CD1c-positive myeloid dendritic cell (primary cell): ENCODE measurements around the gene PCDHB12.
"Not testable (repeated sequence)": the region's sequence is repeated elsewhere in the genome, so short reads cannot be mapped to it uniquely, and the experiment has no call there.

Source experiments
- DNase-seq: peaks from one replicate; pipeline ENCODE4 v3.0.0-alpha.2; 2016; ENCODE audit errors: extremely low spot score

The PCDHB12 gene

GRCh38 chr5:141210281-141210680 is 1.8 kb downstream of the PCDHB12 start:
- not testable (repeated sequence) for DNase-seq

- DNase-seq: not testable (repeated sequence)
Measured at GRCh38 chr5:141210849-141211248, 2.3 kb downstream of the PCDHB12 start.

GRCh38 chr5:141213656-141214339 is 5.3 kb downstream of the PCDHB12 start, which contains the start of gene PCDHB13:
PCDHB13 (plus strand) TSS chr5:141213919; CDS start chr5:141214124, 205 bp downstream.
- peak; percentile 2 for DNase-seq

GRCh38 chr5:141214583-141214982 is 6.1 kb downstream of the PCDHB12 start:
- DNase-seq: not testable (repeated sequence)

- DNase-seq: not testable (repeated sequence)
Measured at GRCh38 chr5:141215504-141215903, 7.0 kb downstream of the PCDHB12 start.

GRCh38 chr5:141216035-141216434 is 7.5 kb downstream of the PCDHB12 start:
- not testable (repeated sequence) for DNase-seq

GRCh38 chr5:141223112-141223783 is 14.7 kb downstream of the PCDHB12 start, which contains the start of gene PCDHB14:
PCDHB14 (plus strand) TSS chr5:141223343; CDS start chr5:141223506, 163 bp downstream.
- DNase-seq: no peak

- DNase-seq: not testable (repeated sequence)
Measured at GRCh38 chr5:141224844-141225243, 16.3 kb downstream of the PCDHB12 start.

- not testable (repeated sequence) for DNase-seq
Measured at GRCh38 chr5:141225421-141225820, 16.9 kb downstream of the PCDHB12 start.

- no peak for DNase-seq
Measured at GRCh38 chr5:141234109-141234667, 25.7 kb downstream of the PCDHB12 start.

- DNase-seq: not testable (repeated sequence)
Measured at GRCh38 chr5:141235922-141236321, 27.4 kb downstream of the PCDHB12 start.

GRCh38 chr5:141236516-141237313 is 28.2 kb downstream of the PCDHB12 start:
- DNase-seq: no peak

- no peak for DNase-seq
Measured at GRCh38 chr5:141241496-141241895, 33.0 kb downstream of the PCDHB12 start.

- DNase-seq: no peak
Measured at GRCh38 chr5:141245250-141245717, 36.8 kb downstream of the PCDHB12 start, which contains the start of gene PCDHB15. PCDHB15 (plus strand) TSS chr5:141245395; CDS start chr5:141245579, 184 bp downstream.

- not testable (repeated sequence) for DNase-seq
Measured at GRCh38 chr5:141246971-141247370, 38.5 kb downstream of the PCDHB12 start.

GRCh38 chr5:141247434-141247833 is 38.9 kb downstream of the PCDHB12 start:
- DNase-seq: not testable (repeated sequence)

GRCh38 chr5:141250576-141250975 is 42.1 kb downstream of the PCDHB12 start:
- DNase-seq: no peak

- no peak for DNase-seq
Measured at GRCh38 chr5:141258464-141258863, 49.9 kb downstream of the PCDHB12 start.

- DNase-seq: no peak
Measured at GRCh38 chr5:141258948-141259347, 50.4 kb downstream of the PCDHB12 start.

- no peak for DNase-seq
Measured at GRCh38 chr5:141260458-141261237, 52.1 kb downstream of the PCDHB12 start.

GRCh38 chr5:141261238-141261546 is 52.7 kb downstream of the PCDHB12 start:
- no peak for DNase-seq
